ENCODE data around the gene SERPINE1. TPM values are rescaled to one million over a fixed set of nuclear protein-coding genes. Genes with fewer than 3 reads are reported as not detected.
A peak's percentile ranks its signal among the peaks of the same experiment; 100 is the strongest.

SERPINE1 gene
- total and polyA plus RNA-seq, 2 of the 8 experiments (the other 6 are each of a cell fraction or from before 2014, with no cell fraction given): 3.7 to 5.6 TPM

DNA sequence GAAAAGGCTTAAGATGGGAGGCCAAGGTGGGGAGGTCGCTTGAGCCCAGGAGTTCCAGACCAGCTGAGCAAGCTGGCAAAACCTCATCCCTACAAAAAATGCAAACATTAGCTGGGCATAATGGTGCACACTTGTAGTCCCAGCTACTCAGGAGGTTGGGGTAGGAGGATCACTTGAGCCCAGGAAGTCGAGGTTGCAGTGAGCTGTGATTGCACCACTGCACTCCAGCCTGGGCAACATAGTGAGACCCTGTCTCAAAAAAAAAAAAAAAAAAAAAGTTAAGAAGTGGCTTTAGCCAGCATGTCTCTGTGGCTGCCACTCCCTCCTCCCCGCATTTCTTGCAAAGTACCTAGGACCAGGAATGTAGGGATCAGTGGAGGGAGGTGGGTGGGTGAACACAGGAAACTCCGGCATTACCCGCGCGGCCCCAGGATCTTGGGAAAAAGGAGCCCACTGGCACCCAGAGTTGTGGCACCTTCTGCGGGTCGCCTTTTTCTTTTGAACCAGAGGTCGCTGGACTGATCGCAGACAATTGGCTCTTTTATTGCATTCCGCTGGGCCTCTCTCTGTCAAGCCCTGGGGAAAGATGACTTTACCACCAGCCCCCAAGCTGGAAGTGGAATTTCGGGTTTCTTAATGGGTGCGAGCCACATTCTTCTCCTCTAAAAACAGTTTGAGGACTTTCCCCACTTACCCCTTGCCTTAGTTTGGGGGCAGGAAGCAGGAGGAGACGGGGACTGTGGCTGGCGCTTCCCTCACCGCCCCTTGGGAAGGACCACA, 35.0 kb downstream of the SERPINE1 start:
- Histone ChIP-seq H3K79me2 (ENCODE audit: control insufficient read depth in 1 of 2, insufficient read depth in 2 of 2, low read length in 2 of 2) (no peaks in the 10 kb centered on the region), H4K5ac (ENCODE audit: insufficient read length, low read depth, low read length) (no peak overlapping the region), H2BK120ac (replicated peaks; ENCODE audit: low read depth, low read length) (no peak overlapping the region), H3K18ac (ENCODE audit: extremely low read depth, low read length) (no peak overlapping the region; the same call in 1 of the 2 replicates), H4K91ac (replicated peaks; ENCODE audit: insufficient read length, low read length) (peak overlapping the region; percentile 12), H4K8ac (ENCODE audit: extremely low read depth, insufficient read depth, low read length) (peak overlapping the region; percentile 9; the same call in 1 of the 2 replicates), H3K23me2 (ENCODE audit: low read depth, low read length) (peaks cover 27% of the 10 kb centered on the region; the same call in 1 of the 2 replicates), H3K27ac (ENCODE audit: low read depth, low read length) (no peak overlapping the region), H2BK5ac (ENCODE audit: low read depth, low read length) (no peak overlapping the region), H3K27me3 (replicated peaks in 1 of 4; ENCODE audit: control insufficient read depth in 3 of 4, extremely low read depth in 1 of 4, insufficient read depth in 3 of 4, low read length in 3 of 4) (peaks cover 3 to 36% (median 22%) of the 10 kb centered on the region in 4 experiments), H3K4me1 (replicated peaks in 1 of 4; ENCODE audit: control insufficient read depth in 3 of 4, insufficient read depth in 4 of 4, low read length in 3 of 4) (peaks cover 13 to 43% (median 30%) of the 10 kb centered on the region in 4 experiments), H2BK15ac (ENCODE audit: low read length) (no peak overlapping the region), H2BK12ac (ENCODE audit: low read depth, low read length) (no peak overlapping the region; the same call in 1 of the 2 replicates), H2AFZ (ENCODE audit: low read length) (no peak overlapping the region), H3K56ac (replicated peaks; ENCODE audit: insufficient read length, low read depth, low read length) (no peak overlapping the region), H2BK20ac (ENCODE audit: low read length) (no peak overlapping the region), H3K79me1 (ENCODE audit: low read depth, low read length) (no peaks in the 10 kb centered on the region), H3K9ac (replicated peaks in 1 of 4; ENCODE audit: extremely low read depth in 1 of 4, low read depth in 3 of 4, low read length in 3 of 4) (no peak overlapping the region; a peak in 1 of 7 replicates), H2AK5ac (ENCODE audit: low read depth, low read length) (peak overlapping the region; percentile 76; the same call in 1 of the 2 replicates), H3K14ac (ENCODE audit: insufficient read length) (no peak overlapping the region), H3K4me3 (ENCODE audit: extremely low read depth in 1 of 4, insufficient read depth in 2 of 4, low read depth in 3 of 4, low read length in 4 of 4) (peak overlapping the region; percentile 28 to 63 (median 43); a peak in 7 of 8 replicates), H3K4me2 (ENCODE audit: insufficient read depth in 1 of 2, low read depth in 2 of 2, low read length in 2 of 2) (peak overlapping the region; percentile 44 to 72), H3K9me3 (ENCODE audit: insufficient read depth in 2 of 2, low read depth in 1 of 2, low read length in 1 of 2) (no peaks in the 10 kb centered on the region), H3K36me3 (ENCODE audit: control insufficient read depth in 2 of 4, insufficient read depth in 4 of 4, low read length in 3 of 4) (peaks cover 0 to 3% (median 1%) of the 10 kb centered on the region in 4 experiments; a peak in 3 of 8 replicates), H3K4ac (replicated peaks; ENCODE audit: insufficient read length, low read depth, low read length) (no peak overlapping the region), H3K23ac (ENCODE audit: insufficient read length) (no peak overlapping the region), H4K20me1 (replicated peaks in 1 of 2; ENCODE audit: control insufficient read depth in 1 of 2, insufficient read depth in 2 of 2, low read length in 2 of 2) (peaks cover 7% of the 10 kb centered on the region in 2 experiments)
- DNase-seq (ENCODE audit: low read depth in 1 of 2, low spot score in 2 of 2): no peak
- 34% methylated on average over 17 of the region's 17 CpGs; no CpG with 5 or more reads in 1 of the 2 experiments for WGBS, 2 experiments (ENCODE audit: extremely low coverage in 1 of 2, insufficient coverage in 1 of 2, insufficient read length in 1 of 2, insufficient replicate concordance in 2 of 2, low coverage in 1 of 2, low lambda C conversion rate in 2 of 2, missing lambda C conversion rate in 1 of 2)
- ChIA-PET POLR2A (ENCODE audit: partially characterized antibody) (interaction anchor here (1.2 to 1.8 kb wide), 6 partner anchors 8 to 77 kb away, joined by 3 to 7 read pairs (median 4); partner anchors contain the start of genes AP1S1, NAT16 and TRIM56), CTCF (ENCODE audit: partially characterized antibody) (interaction anchor here (1.0 to 7.6 kb wide), 6 partner anchors 8 to 82 kb away, joined by 3 to 115 read pairs (median 4); no protein-coding TSS in a partner anchor)
- no peak for FAIRE-seq
- TF ChIP-seq HDAC2 (IDR thresholded peaks at IDR 0.05; ENCODE audit: borderline replicate concordance in 1 of 2, low read depth in 2 of 2, low read length in 2 of 2) (no peak), RBBP5 (IDR thresholded peaks at IDR 0.05; ENCODE audit: borderline replicate concordance, low read depth, low read length) (no peak), KDM4A (IDR thresholded peaks at IDR 0.05; ENCODE audit: low read depth, low read length, severe bottlenecking) (no peak), KDM1A (IDR thresholded peaks at IDR 0.05; ENCODE audit: borderline replicate concordance, low read length) (no peak), SIRT6 (IDR thresholded peaks at IDR 0.05; ENCODE audit: low read length) (no peak), EP300 (IDR thresholded peaks at IDR 0.05; ENCODE audit: borderline replicate concordance in 1 of 2, low read depth in 2 of 2, low read length in 2 of 2) (no peak), BACH1 (IDR thresholded peaks at IDR 0.05; ENCODE audit: low read length) (no peak), GTF2F1 (IDR thresholded peaks at IDR 0.05; ENCODE audit: borderline replicate concordance, low read depth, low read length) (no peak), TAF7 (optimal IDR thresholded peaks at IDR 0.05; ENCODE audit: borderline replicate concordance, low read depth, low read length) (no peak)

Measured in H1 (cell line).